H1 (cell line): Measurements from ENCODE around the gene TMEM97. TPM values are rescaled to one million over a fixed set of nuclear protein-coding genes. Genes with fewer than 3 reads are reported as not detected.

Experiments used
- CTCF ChIA-PET: fragments of 300-600 bp; sonication (Branson Sonifier 250); formaldehyde crosslinking; loops from one replicate; lab custom pipeline; 2021; ENCODE audit not compliant: partially characterized antibody; lab: Charles Lee
- POLR2A ChIA-PET: fragments of 300-600 bp; sonication (Branson Sonifier 250); formaldehyde crosslinking; loops from one replicate; lab custom pipeline; 2021; ENCODE audit warnings: inconsistent platforms; ENCODE audit not compliant: partially characterized antibody; lab: Charles Lee
- DNase-seq, 2 experiments: peaks; one replicate each; pipeline versions ENCODE4 v3.0.0 to v3.0.0-alpha.2; 2010 to 2022; ENCODE audit warnings: low spot score in 2 of 2, low read depth in 1 of 2, mixed read lengths in 1 of 2
- FAIRE-seq: peaks from 2 replicates; lab custom pipeline; 2011; peaks lifted over from hg19 to GRCh38; lab: Jason Lieb, UNC
- H2AFZ ChIP-seq: 2 replicates; pipeline ENCODE4 v1.8.1; 2012; ENCODE audit warnings: low read length, inconsistent platforms
- H2AK5ac ChIP-seq: 2 replicates; pipeline ENCODE4 v1.6.1; 2013; ENCODE audit warnings: low read depth, low read length
- H2BK120ac ChIP-seq: replicated peaks from 2 replicates; pipeline ENCODE3; 2013; ENCODE audit warnings: low read depth, low read length, inconsistent platforms
- H2BK12ac ChIP-seq: 2 replicates; pipeline ENCODE4 v1.6.1; 2013; ENCODE audit warnings: low read depth, low read length
- H2BK15ac ChIP-seq: 2 replicates; pipeline ENCODE4 v1.6.1; 2013; ENCODE audit warnings: low read length
- H2BK20ac ChIP-seq: 2 replicates; pipeline ENCODE4 v1.6.1; 2013; ENCODE audit warnings: low read length
- H2BK5ac ChIP-seq: 2 replicates; pipeline ENCODE4 v1.6.1; 2013; ENCODE audit warnings: low read depth, low read length
- H3K14ac ChIP-seq: 2 replicates; pipeline ENCODE4 v1.6.1; 2013; ENCODE audit warnings: inconsistent platforms; ENCODE audit not compliant: insufficient read length
- H3K18ac ChIP-seq: 2 replicates; pipeline ENCODE4 v1.6.1; 2013; ENCODE audit warnings: low read length; ENCODE audit errors: extremely low read depth
- H3K23ac ChIP-seq: 2 replicates; pipeline ENCODE4 v1.6.1; 2013; ENCODE audit warnings: inconsistent platforms; ENCODE audit not compliant: insufficient read length
- H3K23me2 ChIP-seq: 2 replicates; pipeline ENCODE4 v1.6.1; 2013; ENCODE audit warnings: low read depth, low read length
- H3K27ac ChIP-seq: 2 replicates; pipeline ENCODE4 v1.6.1; 2011; ENCODE audit warnings: low read depth, low read length, inconsistent platforms
- H3K27me3 ChIP-seq, 4 experiments: replicated peaks in 1 of 4; 1 replicate in 1 of 4; 2 replicates in 3 of 4; pipeline versions ENCODE4 v1.6.1 to v1.8.1; 2011 to 2013; ENCODE audit warnings: low read length in 3 of 4, mild to moderate bottlenecking in 3 of 4, inconsistent platforms in 2 of 4, mixed read lengths in 2 of 4, moderate library complexity in 1 of 4; ENCODE audit not compliant: control insufficient read depth in 3 of 4, insufficient read depth in 3 of 4; ENCODE audit errors: extremely low read depth in 1 of 4
- H3K36me3 ChIP-seq, 4 experiments: 2 replicates each; pipeline versions ENCODE4 v1.6.1 to v1.8.1; 2011 to 2013; ENCODE audit warnings: mild to moderate bottlenecking in 4 of 4, low read length in 3 of 4, moderate library complexity in 2 of 4, control low read depth in 1 of 4, inconsistent platforms in 1 of 4; ENCODE audit not compliant: insufficient read depth in 4 of 4, control insufficient read depth in 2 of 4
- H3K4ac ChIP-seq: replicated peaks from 2 replicates; pipeline ENCODE3; 2013; ENCODE audit warnings: low read length, low read depth, mixed read lengths, inconsistent platforms; ENCODE audit not compliant: insufficient read length
- H3K4me1 ChIP-seq, 4 experiments: replicated peaks in 1 of 4; 1 replicate in 1 of 4; 2 replicates in 3 of 4; pipeline versions ENCODE4 v1.6.1 to v1.8.1; 2011 to 2013; ENCODE audit warnings: low read length in 3 of 4, inconsistent platforms in 2 of 4, mixed read lengths in 1 of 4; ENCODE audit not compliant: insufficient read depth in 4 of 4, control insufficient read depth in 3 of 4
- H3K4me2 ChIP-seq, 2 experiments: 2 replicates each; pipeline versions ENCODE4 v1.6.1 to v1.8.1; 2011 to 2013; ENCODE audit warnings: low read depth in 2 of 2, low read length in 2 of 2, control low read depth in 1 of 2, inconsistent platforms in 1 of 2, mild to moderate bottlenecking in 1 of 2; ENCODE audit not compliant: insufficient read depth in 1 of 2
- H3K4me3 ChIP-seq, 4 experiments: fragments of 200-600, 300-600 bp in 1 of 4; sonication (generic), shearing (Covaris generic), sonication (Bioruptor Twin) in 1 of 4; 2 replicates each; pipeline versions ENCODE4 v1.5.1 to v1.8.1; 2011 to 2016; ENCODE audit warnings: low read length in 4 of 4, low read depth in 3 of 4, control low read depth in 2 of 4, inconsistent platforms in 2 of 4, mild to moderate bottlenecking in 2 of 4, mixed read lengths in 1 of 4, moderate library complexity in 1 of 4; ENCODE audit not compliant: insufficient read depth in 2 of 4; ENCODE audit errors: extremely low read depth in 1 of 4
- H3K56ac ChIP-seq: replicated peaks from 2 replicates; pipeline ENCODE3; 2013; ENCODE audit warnings: low read depth, mild to moderate bottlenecking, mixed read lengths, low read length, inconsistent platforms; ENCODE audit not compliant: insufficient read length
- H3K79me1 ChIP-seq: 2 replicates; pipeline ENCODE4 v1.6.1; 2013; ENCODE audit warnings: low read depth, low read length, control low read depth
- H3K79me2 ChIP-seq, 2 experiments: 2 replicates each; pipeline versions ENCODE4 v1.6.1 to v1.8.1; 2012 to 2013; ENCODE audit warnings: low read length in 2 of 2, mild to moderate bottlenecking in 2 of 2, inconsistent platforms in 1 of 2; ENCODE audit not compliant: insufficient read depth in 2 of 2, control insufficient read depth in 1 of 2
- H3K9ac ChIP-seq, 4 experiments: replicated peaks in 1 of 4; 1 replicate in 1 of 4; 2 replicates in 3 of 4; pipeline versions ENCODE4 v1.6.1 to v1.8.1; 2011 to 2013; ENCODE audit warnings: low read depth in 3 of 4, low read length in 3 of 4, control low read depth in 2 of 4, mild to moderate bottlenecking in 2 of 4, moderate library complexity in 2 of 4, inconsistent platforms in 1 of 4; ENCODE audit errors: extremely low read depth in 1 of 4
- H3K9me3 ChIP-seq, 2 experiments: 2 replicates each; pipeline versions ENCODE4 v1.6.1 to v1.8.1; 2012 to 2013; ENCODE audit warnings: mild to moderate bottlenecking in 2 of 2, moderate library complexity in 2 of 2, control low read depth in 1 of 2, inconsistent platforms in 1 of 2, low read depth in 1 of 2, low read length in 1 of 2, mixed read lengths in 1 of 2; ENCODE audit not compliant: insufficient read depth in 2 of 2
- H4K20me1 ChIP-seq, 2 experiments: replicated peaks in 1 of 2; 2 replicates each; pipeline versions ENCODE3 to v1.8.1; 2011 to 2013; ENCODE audit warnings: inconsistent platforms in 2 of 2, low read length in 2 of 2, mild to moderate bottlenecking in 1 of 2; ENCODE audit not compliant: insufficient read depth in 2 of 2, control insufficient read depth in 1 of 2
- H4K5ac ChIP-seq: 2 replicates; pipeline ENCODE4 v1.6.1; 2013; ENCODE audit warnings: low read length, low read depth, mixed read lengths, inconsistent platforms; ENCODE audit not compliant: insufficient read length
- H4K8ac ChIP-seq: 2 replicates; pipeline ENCODE4 v1.8.0; 2013; ENCODE audit warnings: mild to moderate bottlenecking, moderate library complexity, low read length, inconsistent platforms; ENCODE audit not compliant: insufficient read depth; ENCODE audit errors: extremely low read depth
- H4K91ac ChIP-seq: replicated peaks from 2 replicates; pipeline ENCODE3; 2013; ENCODE audit warnings: low read length, mixed read lengths, inconsistent platforms; ENCODE audit not compliant: insufficient read length
- CBX5 ChIP-seq: fragments of 300-800, 300-1000 bp; sonication (generic); IDR thresholded peaks from 2 replicates; pipeline ENCODE4 v1.7.1; 2016; ENCODE audit warnings: antibody characterized with exemption, low read length, low read depth
- CBX8 ChIP-seq: fragments of 300-800, 300-1000 bp; sonication (generic); IDR thresholded peaks from 2 replicates; pipeline ENCODE4 v1.7.1; 2016; ENCODE audit warnings: low read depth, low read length, borderline replicate concordance
- CHD2 ChIP-seq: IDR thresholded peaks from 2 replicates; pipeline ENCODE4 v1.6.1; 2012; ENCODE audit warnings: low read length, improper control_type of control experiment
- GTF2F1 ChIP-seq: IDR thresholded peaks from 2 replicates; pipeline ENCODE4 v1.6.1; 2012; ENCODE audit warnings: low read depth, low read length, improper control_type of control experiment, borderline replicate concordance
- KDM1A ChIP-seq: fragments of 200-600, 300-600 bp; sonication (generic); IDR thresholded peaks from 2 replicates; pipeline ENCODE4 v1.7.1; 2016; ENCODE audit warnings: mild to moderate bottlenecking, low read length, borderline replicate concordance
- KDM4A ChIP-seq: IDR thresholded peaks from one replicate; pipeline ENCODE4 v1.7.1; 2012; ENCODE audit warnings: low read depth, mild to moderate bottlenecking, moderate library complexity, low read length, inconsistent platforms; ENCODE audit not compliant: severe bottlenecking
- KDM5A ChIP-seq: fragments of 200-600 bp; IDR thresholded peaks from 2 replicates; pipeline ENCODE4 v1.7.1; 2012; ENCODE audit warnings: mild to moderate bottlenecking, low read length, inconsistent platforms, mixed read lengths
- NRF1 ChIP-seq: IDR thresholded peaks from 2 replicates; pipeline ENCODE4 v1.6.1; 2011; ENCODE audit warnings: mild to moderate bottlenecking, low read depth, low read length, improper control_type of control experiment
- PHF8 ChIP-seq: fragments of 200-600 bp; sonication (generic); conservative IDR thresholded peaks from 2 replicates; pipeline ENCODE4 v1.7.1; 2012; ENCODE audit warnings: low read depth, mild to moderate bottlenecking, inconsistent platforms, low read length, moderate library complexity
- POLR2AphosphoS5 ChIP-seq: IDR thresholded peaks from 2 replicates; pipeline ENCODE4 v1.6.1; 2011; ENCODE audit warnings: low read depth, low read length
- SIX5 ChIP-seq: IDR thresholded peaks from 2 replicates; pipeline ENCODE4 v1.6.1; 2011; ENCODE audit warnings: mild to moderate bottlenecking, low read depth, low read length
- SP1 ChIP-seq: IDR thresholded peaks from 2 replicates; pipeline ENCODE4 v1.6.1; 2011; ENCODE audit warnings: low read depth, low read length
- TAF1 ChIP-seq: IDR thresholded peaks from 2 replicates; pipeline ENCODE4 v1.6.1; 2011; ENCODE audit warnings: mild to moderate bottlenecking, low read depth, low read length
- TAF7 ChIP-seq: optimal IDR thresholded peaks from 2 replicates; pipeline ENCODE3; 2011; ENCODE audit warnings: low read depth, mild to moderate bottlenecking, inconsistent platforms, low read length, moderate library complexity, borderline replicate concordance
- ZNF274 ChIP-seq: IDR thresholded peaks from 2 replicates; pipeline ENCODE4 v1.7.0; 2012; ENCODE audit warnings: low read length, borderline replicate concordance; ENCODE audit errors: extremely low read depth
- WGBS, 2 experiments: shearing (Covaris generic) in 1 of 2; methylation state at CpG; one replicate each; pipeline versions ENCODE4 v1.1.6 to v1.1.7; 2013 to 2015; ENCODE audit warnings: low lambda C conversion rate in 2 of 2, mixed read lengths in 2 of 2, inconsistent platforms in 1 of 2, low coverage in 1 of 2, missing lambda C conversion rate in 1 of 2; ENCODE audit not compliant: insufficient replicate concordance in 2 of 2, insufficient coverage in 1 of 2, insufficient read length in 1 of 2; ENCODE audit errors: extremely low coverage in 1 of 2, missing lambda C conversion rate in 1 of 2; 5-methylcytosine and 5-hydroxymethylcytosine counted together
- polyA plus RNA-seq, 7 experiments: library from polyadenylated mRNA; depleted of rRNA in 3 of 7; stranded (reverse) in 5 of 7; unstranded in 2 of 7; fragments of >200 nt in 5 of 7; fragments of 200-250 nt in 2 of 7; gene quantifications; 1 replicate in 5 of 7; 2 replicates in 1 of 7; 4 replicates in 1 of 7; pipeline versions ENCODE4 v1.2.1 to v1.2.3, GENCODE V29; 2011 to 2013; ENCODE audit warnings: missing spikeins in 2 of 7, mixed read lengths in 2 of 7
- total RNA-seq: library from RNA; stranded (reverse); fragmentation: NEBNext Ultra II Directional; extraction: Animal tissue kit (Norgen Biotek cat#: 25700); gene quantifications from 2 replicates; pipeline ENCODE4 v1.2.1, GENCODE V29; 2021

The TMEM97 gene
- total and polyA plus RNA-seq, 2 of the 8 experiments (the other 6 are each of a cell fraction or from before 2014, with no cell fraction given): 126 to 130 TPM

- no peak overlapping the region for H3K18ac ChIP-seq
- no peak overlapping the region for H2BK15ac ChIP-seq
- no peak overlapping the region for H3K4ac ChIP-seq
- POLR2A ChIA-PET: interaction anchor here (1.9 to 9.7 kb wide), 2 partner anchors 11 to 14 kb away, joined by 4 to 92 read pairs; partner anchors contain the start of gene POLDIP2
- H3K79me2 ChIP-seq: peaks cover 0 to 1% of the 10 kb centered on the region in 2 experiments; a peak in 2 of 4 replicates
- H3K4me1 ChIP-seq: peaks cover 0 to 3% (median 0%) of the 10 kb centered on the region in 4 experiments; a peak in 3 of 7 replicates
- no peaks in the 10 kb centered on the region for H3K27me3 ChIP-seq
- peaks cover 9 to 12% of the 10 kb centered on the region in 2 experiments for H4K20me1 ChIP-seq
- H3K9ac ChIP-seq: no peak overlapping the region
- H4K8ac ChIP-seq: no peak overlapping the region
- CTCF ChIA-PET: no interaction called here
- H2AK5ac ChIP-seq: no peak overlapping the region
- peaks cover 10 to 30% (median 21%) of the 10 kb centered on the region in 4 experiments for H3K36me3 ChIP-seq
- H3K4me3 ChIP-seq: no peak overlapping the region
- no peak overlapping the region for H2BK5ac ChIP-seq
- H2BK12ac ChIP-seq: no peak overlapping the region
- no peaks in the 10 kb centered on the region for H3K23me2 ChIP-seq
- no peak overlapping the region for H3K4me2 ChIP-seq
- H3K56ac ChIP-seq: no peak overlapping the region
- H3K9me3 ChIP-seq: no peaks in the 10 kb centered on the region
- 95% methylated on average over 14 of the region's 14 CpGs; no CpG with 5 or more reads in 1 of the 2 experiments for WGBS, 2 experiments
- peaks cover 5% of the 10 kb centered on the region for H3K79me1 ChIP-seq
- no peak overlapping the region for H3K27ac ChIP-seq
- no peak overlapping the region for H3K23ac ChIP-seq
- H4K91ac ChIP-seq: no peak overlapping the region
- H2BK120ac ChIP-seq: no peak overlapping the region
- FAIRE-seq (no peak), DNase-seq (no peak)
- no peak overlapping the region for H2BK20ac ChIP-seq
- H4K5ac ChIP-seq: no peak overlapping the region
- H3K14ac ChIP-seq: no peak overlapping the region
- H2AFZ ChIP-seq: no peak overlapping the region
- TF ChIP-seq SP1 (no peak), KDM5A (no peak), TAF1 (no peak), CHD2 (no peak), NRF1 (no peak), GTF2F1 (no peak), KDM1A (no peak), PHF8 (no peak), POLR2AphosphoS5 (no peak), CBX8 (no peak), ZNF274 (no peak), TAF7 (no peak), CBX5 (no peak), SIX5 (no peak), KDM4A (no peak)
These were observed 23.3 kb downstream of the TMEM97 start for GRCh38 chr17:28342313-28342712.
